SK-N-MC (cell line): ENCODE data around the gene BGLAP.
A peak's percentile ranks its signal among the peaks of the same experiment; 100 is the strongest.

Experiments
- DNase-seq: peaks from one replicate; pipeline ENCODE4 v3.0.0-alpha.2; 2011; ENCODE audit warnings: low read depth, low spot score
- H3K27ac ChIP-seq: fragments of 200-600 bp; sonication (generic); 2 replicates; pipeline ENCODE4 v1.5.1; 2016; ENCODE audit warnings: mixed run types
- H3K36me3 ChIP-seq: fragments of 200-600 bp; sonication (generic); 2 replicates; pipeline ENCODE4 v1.6.1; 2017; ENCODE audit warnings: antibody characterized with exemption, low read length, mixed read lengths; ENCODE audit not compliant: insufficient read depth
- H3K4me3 ChIP-seq: fragments of 200-600 bp; sonication (generic); 2 replicates; pipeline ENCODE4 v1.5.1; 2016
- H3K9ac ChIP-seq: fragments of 200-600 bp; sonication (generic); 2 replicates; pipeline ENCODE4 v1.8.0; 2017; ENCODE audit warnings: mixed run types, mixed read lengths; ENCODE audit not compliant: insufficient read length
- H3K9me3 ChIP-seq: fragments of 200-600 bp; sonication (generic); 2 replicates; pipeline ENCODE4 v1.6.1; 2017; ENCODE audit warnings: low read depth, mild to moderate bottlenecking, antibody characterized with exemption, low read length, moderate library complexity, mixed read lengths
- EZH2 ChIP-seq: fragments of 200-600 bp; sonication (generic); IDR thresholded peaks from one replicate; pipeline ENCODE4 v1.6.1; 2017; ENCODE audit warnings: antibody characterized with exemption
- FOXP2 ChIP-seq: optimal IDR thresholded peaks from 2 replicates; pipeline ENCODE3; 2011; ENCODE audit warnings: mild to moderate bottlenecking, moderate library complexity; ENCODE audit not compliant: insufficient read depth; ENCODE audit errors: extremely low read length, control extremely low read depth
- POLR2AphosphoS5 ChIP-seq: IDR thresholded peaks from 2 replicates; pipeline ENCODE4 v1.6.1; 2012; ENCODE audit warnings: mild to moderate bottlenecking, low read depth, low read length, borderline replicate concordance

The BGLAP gene

DNA sequence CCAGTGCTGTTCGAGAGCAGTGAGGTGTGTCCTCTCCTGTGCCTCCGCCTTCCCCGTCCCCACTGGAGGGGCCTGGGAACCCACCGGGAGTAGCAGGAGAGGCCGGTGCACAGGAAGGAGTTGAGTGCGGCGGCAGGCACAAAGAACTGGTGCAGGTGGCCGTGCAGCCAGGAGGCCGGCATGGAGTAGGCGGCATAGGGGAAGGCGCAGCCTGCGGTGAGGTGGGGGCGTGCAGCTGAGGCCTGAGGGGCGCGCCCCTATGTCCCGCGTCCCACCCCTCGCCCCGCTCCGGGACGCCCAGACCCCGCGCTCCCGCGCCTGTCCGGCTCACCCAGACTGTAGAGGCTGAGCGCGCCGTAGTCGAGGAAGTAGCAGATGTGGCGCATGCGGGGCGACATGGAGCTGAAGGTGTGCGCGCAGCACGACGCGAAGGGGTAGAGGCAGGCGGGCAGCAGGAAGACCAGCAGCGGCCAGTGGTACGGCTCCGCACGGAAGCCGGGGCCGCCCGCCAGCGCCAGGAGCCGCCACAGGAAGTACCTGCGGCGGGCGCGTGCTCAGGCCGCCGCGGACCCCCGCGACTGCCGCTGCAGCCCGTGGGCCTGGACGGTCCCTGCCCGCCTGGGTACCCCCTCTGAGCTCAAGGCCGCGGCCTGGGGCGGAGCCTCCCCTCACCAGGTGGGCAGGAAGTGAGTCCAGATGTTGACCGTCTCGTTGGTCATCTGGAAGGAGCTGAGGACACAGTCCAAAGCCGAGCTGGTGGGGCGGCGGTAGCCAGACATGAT is 3.7 kb downstream of the BGLAP start:
- TF ChIP-seq FOXP2: no peak
- TF ChIP-seq EZH2: no peak
- TF ChIP-seq POLR2AphosphoS5: no peak
- DNase-seq: no peak

DNA sequence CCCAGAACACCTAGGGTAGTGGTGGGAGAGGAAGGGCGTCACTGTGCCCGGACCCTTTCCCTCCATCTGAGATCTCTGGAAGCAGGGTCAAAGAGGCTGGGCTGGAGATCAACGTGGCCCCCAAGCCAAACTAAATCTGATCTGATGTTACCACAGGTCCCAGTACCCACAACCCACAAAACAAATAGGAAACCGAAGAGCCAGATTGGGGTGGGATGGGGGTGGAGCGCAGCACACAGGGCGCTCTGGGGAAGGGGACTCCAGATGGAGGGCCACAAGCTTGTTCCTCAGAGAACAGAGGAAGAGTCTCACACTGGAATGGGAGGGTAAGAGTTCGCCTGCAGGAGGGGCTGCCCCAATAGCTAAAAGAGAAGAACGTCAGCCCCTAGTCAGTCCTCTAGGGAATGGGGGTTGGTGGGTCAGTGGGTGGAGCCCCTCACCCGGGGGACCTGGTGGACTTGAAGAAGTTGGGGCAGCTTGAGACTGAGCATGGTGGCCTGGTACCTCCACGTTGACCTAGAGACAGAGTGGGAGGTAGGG is 4.3 kb downstream of the BGLAP start:
- Histone ChIP-seq H3K4me3 (no peak overlapping the region), H3K36me3 (peaks cover 18% of the 10 kb centered on the region; the same call in 1 of the 2 replicates), H3K9me3 (no peaks in the 10 kb centered on the region), H3K27ac (no peak overlapping the region), H3K9ac (no peak overlapping the region)
- DNase-seq: no peak
- no peak for TF ChIP-seq EZH2
- no peak for TF ChIP-seq POLR2AphosphoS5
- no peak for TF ChIP-seq FOXP2

More for the DNA sequence above, 3.7 kb downstream of the BGLAP start:
- Histone ChIP-seq H3K36me3 (peaks cover 11% of the 10 kb centered on the region; the same call in 1 of the 2 replicates), H3K4me3 (peak overlapping the region; percentile 42), H3K9me3 (no peaks in the 10 kb centered on the region), H3K9ac (no peak overlapping the region), H3K27ac (no peak overlapping the region)

DNA sequence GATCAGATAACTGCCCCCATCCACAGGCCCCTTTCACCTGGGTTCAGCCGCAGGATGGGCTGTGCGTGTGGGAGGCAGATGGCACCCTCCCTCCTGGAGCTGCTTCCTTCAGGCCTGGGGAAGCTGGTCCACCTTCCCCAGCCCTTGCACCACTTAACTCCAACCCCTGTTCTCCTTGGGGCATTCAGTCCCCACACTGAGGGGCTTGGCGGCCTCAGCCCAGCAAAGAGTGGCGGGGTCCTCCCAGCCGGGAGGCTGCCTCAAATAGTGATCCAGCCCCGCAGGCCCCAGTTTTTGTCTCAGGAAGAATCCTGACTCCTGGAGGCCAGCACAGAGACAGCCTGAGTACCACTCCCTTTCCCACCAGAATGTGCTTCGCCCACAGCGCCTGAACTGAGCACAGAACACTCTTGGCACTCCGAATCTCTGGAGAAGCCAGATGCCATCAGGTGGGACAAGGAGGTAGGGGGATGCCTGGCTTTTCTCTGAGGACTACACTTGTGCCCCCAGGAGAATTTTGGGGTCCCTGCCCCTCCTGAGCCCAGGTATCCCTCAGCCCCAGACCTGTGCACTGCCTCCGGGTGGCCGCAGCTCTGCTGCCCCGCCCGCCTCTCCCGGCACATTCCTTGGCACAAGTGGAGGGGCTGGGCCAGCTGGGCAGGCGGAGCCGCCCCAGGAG is 4.9 kb downstream of the BGLAP start:
- DNase-seq: no peak
- peaks cover 24% of the 10 kb centered on the region; the same call in 1 of the 2 replicates for H3K36me3 ChIP-seq

DNA sequence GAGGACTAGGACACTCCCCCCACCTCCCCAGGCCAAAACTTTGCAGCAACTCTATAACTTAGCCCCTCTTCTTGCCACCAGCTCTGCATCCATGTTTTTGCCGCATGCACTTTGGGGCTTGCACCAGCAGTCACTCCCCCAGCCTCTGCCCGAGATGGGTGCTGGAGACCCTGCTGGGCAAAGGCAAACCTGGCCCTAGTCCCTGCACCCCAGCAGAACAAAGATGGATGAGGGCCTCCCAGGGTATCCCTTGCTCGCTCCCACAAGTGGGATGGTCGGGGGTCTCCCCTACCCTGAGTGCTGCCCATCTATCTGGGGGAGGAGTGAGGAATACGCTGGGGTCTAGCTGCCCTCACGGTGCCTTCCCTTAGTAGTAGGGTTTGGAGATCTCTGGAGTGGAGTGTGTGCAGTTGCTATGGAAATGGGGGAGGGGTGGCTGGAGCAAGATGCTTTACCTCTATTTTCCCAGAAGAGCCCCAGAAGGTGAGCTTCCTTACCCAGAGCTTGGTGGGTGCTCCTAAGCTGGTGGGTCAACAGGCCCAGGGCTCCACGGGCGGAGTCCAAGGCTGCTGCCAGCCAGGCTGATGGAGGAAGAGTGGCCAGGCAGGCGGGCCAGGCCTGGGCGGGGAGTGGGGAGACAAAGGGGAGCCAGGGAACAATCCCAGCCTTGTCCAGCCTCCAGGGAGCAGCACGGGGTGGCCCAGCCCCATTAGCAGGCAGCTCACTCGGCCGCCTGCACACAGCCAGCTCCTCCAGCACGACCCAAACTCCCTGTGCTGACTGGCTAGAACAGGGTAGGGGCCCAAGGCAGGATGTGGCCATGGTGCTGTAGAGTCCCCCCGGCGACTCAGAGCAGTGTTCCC is 5.7 kb downstream of the BGLAP start, which contains the start of gene PAQR6:
Gene PAQR6, minus strand, starts transcription at position 597 of the 863 bp plus-strand sequence. CDS start 1,325 bp downstream, outside the sequence.
- H3K9ac ChIP-seq: no peak within 1 kb of the TSS
- H3K9me3 ChIP-seq: no peaks in the 10 kb centered on the region
- no peak for DNase-seq
- no peak within 1 kb of the TSS for H3K4me3 ChIP-seq
- H3K27ac ChIP-seq: no peak within 1 kb of the TSS
- no peak for TF ChIP-seq FOXP2
- TF ChIP-seq EZH2: no peak
- peak; percentile 42 for TF ChIP-seq POLR2AphosphoS5
- H3K36me3 ChIP-seq: peaks cover 31% of the 10 kb centered on the region; the same call in 1 of the 2 replicates

More for the DNA sequence above, 4.9 kb downstream of the BGLAP start:
- Histone ChIP-seq H3K9ac (no peak overlapping the region), H3K9me3 (no peaks in the 10 kb centered on the region), H3K4me3 (no peak overlapping the region), H3K27ac (no peak overlapping the region)
- TF ChIP-seq FOXP2 (no peak), EZH2 (no peak), POLR2AphosphoS5 (no peak)

DNA sequence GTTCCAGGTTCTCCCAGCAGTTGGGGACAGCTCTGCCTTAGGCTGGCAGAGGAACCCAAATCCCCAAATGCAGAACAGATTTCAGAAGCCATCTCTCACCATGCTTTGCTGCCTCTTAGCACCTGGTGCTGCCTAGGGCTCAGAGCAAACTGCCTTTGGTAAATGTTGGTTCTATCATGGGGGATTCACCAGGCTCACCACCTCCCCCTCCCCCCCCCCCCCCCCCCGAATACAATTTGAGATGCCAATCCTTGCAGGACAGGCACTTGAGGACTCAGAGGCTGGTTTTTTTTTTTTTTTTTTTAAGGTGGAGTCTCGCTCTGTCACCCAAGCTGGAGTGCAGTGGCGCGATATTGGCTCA is 6.3 kb downstream of the BGLAP start:
- Histone ChIP-seq H3K9me3 (no peaks in the 10 kb centered on the region), H3K4me3 (no peak overlapping the region), H3K27ac (no peak overlapping the region), H3K9ac (no peak overlapping the region), H3K36me3 (peaks cover 38% of the 10 kb centered on the region)
- no peak for DNase-seq
- no peak for TF ChIP-seq POLR2AphosphoS5
- TF ChIP-seq EZH2: no peak
- no peak for TF ChIP-seq FOXP2

DNA sequence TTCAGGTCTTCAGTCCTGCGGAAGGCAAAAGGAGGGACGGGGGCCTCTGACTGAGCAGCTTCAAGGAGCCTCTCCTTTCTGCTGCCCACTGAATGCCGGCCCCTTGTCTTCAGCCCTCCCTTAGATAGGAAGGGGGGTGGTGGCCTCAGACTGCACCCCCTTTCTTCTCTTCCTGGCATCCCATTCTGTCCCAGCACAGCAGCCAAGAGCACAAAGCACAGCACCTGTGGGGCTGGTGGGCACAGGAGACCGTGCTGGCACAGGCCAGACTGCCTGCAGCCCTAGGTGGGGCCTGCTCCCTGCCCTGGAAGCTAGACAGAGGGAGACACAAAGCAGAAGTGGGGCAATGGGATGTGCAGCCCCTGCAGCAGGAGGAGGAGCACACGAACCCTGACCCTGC is 7.6 kb downstream of the BGLAP start:
- Histone ChIP-seq H3K9ac (no peak overlapping the region), H3K9me3 (no peaks in the 10 kb centered on the region), H3K36me3 (peaks cover 46% of the 10 kb centered on the region), H3K4me3 (no peak overlapping the region), H3K27ac (no peak overlapping the region)
- no peak for TF ChIP-seq FOXP2
- TF ChIP-seq EZH2: no peak
- no peak for TF ChIP-seq POLR2AphosphoS5
- no peak for DNase-seq

DNA sequence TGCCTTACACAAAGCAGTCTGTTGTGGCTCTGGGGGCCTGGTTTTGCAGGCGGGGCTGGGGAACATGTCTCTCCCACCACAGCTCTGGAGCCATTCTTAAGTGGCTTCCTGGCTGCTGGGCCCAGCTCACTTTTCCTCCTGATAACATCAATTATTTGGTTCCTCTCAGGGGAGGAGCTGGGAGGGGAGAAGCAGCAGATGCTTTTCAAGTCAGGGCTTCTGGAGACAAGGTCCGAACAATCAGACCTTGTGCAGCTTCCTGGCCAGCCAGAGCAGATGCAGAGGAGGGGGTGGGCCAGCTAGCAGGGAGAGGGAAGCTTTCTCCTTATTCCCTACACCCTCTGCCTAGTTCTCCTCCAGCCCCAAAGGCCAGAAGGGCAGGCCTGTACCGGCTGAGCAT is 9.5 kb downstream of the BGLAP start:
- no peak for DNase-seq
- Histone ChIP-seq H3K9me3 (no peaks in the 10 kb centered on the region), H3K27ac (no peak overlapping the region), H3K4me3 (no peak overlapping the region), H3K36me3 (peaks cover 55% of the 10 kb centered on the region), H3K9ac (no peak overlapping the region)
- TF ChIP-seq FOXP2 (no peak), POLR2AphosphoS5 (no peak), EZH2 (no peak)

DNA sequence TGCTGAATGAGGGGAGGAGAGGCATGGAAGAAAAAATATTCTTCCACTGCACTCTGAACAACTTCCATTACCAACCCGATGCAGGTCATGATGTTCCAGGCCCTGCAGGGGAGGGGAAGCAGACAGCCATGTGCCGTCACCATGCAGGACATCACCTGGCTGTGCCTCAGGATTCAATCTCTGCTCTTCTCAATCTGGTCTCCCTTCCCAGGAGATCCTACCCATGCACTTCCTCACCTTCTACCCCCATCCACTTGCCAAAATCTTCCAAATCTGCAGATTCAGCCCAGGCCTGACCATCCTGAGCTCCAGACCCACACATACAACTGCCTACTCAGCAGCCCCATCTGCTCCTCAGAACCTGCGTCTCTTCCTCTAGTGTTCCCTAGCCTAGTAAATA is 11.7 kb downstream of the BGLAP start:
- H3K36me3 ChIP-seq: peaks cover 74% of the 10 kb centered on the region
- no peak for DNase-seq
- H3K9ac ChIP-seq: no peak overlapping the region
- no peak overlapping the region for H3K4me3 ChIP-seq
- H3K27ac ChIP-seq: no peak overlapping the region
- H3K9me3 ChIP-seq: no peaks in the 10 kb centered on the region
- TF ChIP-seq FOXP2 (no peak), EZH2 (no peak), POLR2AphosphoS5 (no peak)
